Large intestine (tissue), 12 donors: ENCODE measurements around the gene KIF3C. TPM values are rescaled to one million over a fixed set of nuclear protein-coding genes. Genes with fewer than 3 reads are reported as not detected.
"Not testable (repeated sequence)": the region's sequence is repeated elsewhere in the genome, so short reads cannot be mapped to it uniquely, and the experiment has no call there.

ENCODE experiments used
- DNase-seq, 2 donors: peaks; one replicate each; pipeline versions ENCODE4 v3.0.0 to v3.0.0-alpha.2; 2013
- H3K27ac ChIP-seq: one replicate; pipeline ENCODE4 v1.5.1; 2013; ENCODE audit warnings: low read length
- H3K27me3 ChIP-seq: 2 replicates; pipeline ENCODE4 v1.6.1; 2013; ENCODE audit warnings: low read length; ENCODE audit not compliant: control insufficient read depth, insufficient read depth
- H3K36me3 ChIP-seq: 2 replicates; pipeline ENCODE4 v1.6.1; 2013; ENCODE audit warnings: low read length; ENCODE audit not compliant: control insufficient read depth, insufficient read depth
- H3K4me1 ChIP-seq: one replicate; pipeline ENCODE4 v1.6.1; 2013; ENCODE audit warnings: low read length; ENCODE audit not compliant: control insufficient read depth, insufficient read depth
- H3K4me3 ChIP-seq: one replicate; pipeline ENCODE4 v1.5.1; 2013; ENCODE audit warnings: low read length
- H3K9me3 ChIP-seq: one replicate; pipeline ENCODE4 v1.6.1; 2013; ENCODE audit warnings: mild to moderate bottlenecking, low read depth, low read length, moderate library complexity; ENCODE audit not compliant: control insufficient read depth
- WGBS: methylation state at CpG from one replicate; pipeline ENCODE4 v1.1.5; 2013; ENCODE audit warnings: low lambda C conversion rate; ENCODE audit not compliant: insufficient coverage; 5-methylcytosine and 5-hydroxymethylcytosine counted together
- long read RNA-seq, 11 donors: transcript quantifications; one replicate each; lab custom pipeline, GENCODE V29; 2026
- polyA plus RNA-seq: library from polyadenylated mRNA; unstranded; fragments of 120-200 nt; gene quantifications from one replicate; pipeline ENCODE4 v1.2.1, GENCODE V29; 2013

Gene KIF3C
- 9.7 TPM for polyA plus RNA-seq
- long read RNA-seq, donor 1, full-length matches to known transcripts, result 3 of 194 reads
- long read RNA-seq, donor 1, partial matches to known transcripts, result 140 of 194 reads
- long read RNA-seq, donor 1, other reads (novel, unspliced or antisense), result 51 of 194 reads
- long read RNA-seq, donor 2, partial matches to known transcripts, result 0 of 1 reads
- long read RNA-seq, donor 2, other reads (novel, unspliced or antisense), result 0 of 1 reads
- long read RNA-seq, donor 3, result 0 reads
- long read RNA-seq, donor 4, result 0 reads
- long read RNA-seq, donor 5, full-length matches to known transcripts, result 1 of 1 reads
- long read RNA-seq, donor 5, partial matches to known transcripts, result 0 of 1 reads
- long read RNA-seq, donor 5, other reads (novel, unspliced or antisense), result 0 of 1 reads
- long read RNA-seq, donor 6, full-length matches to known transcripts, result 2 of 2 reads
- long read RNA-seq, donor 6, partial matches to known transcripts, result 0 of 2 reads
- long read RNA-seq, donor 6, other reads (novel, unspliced or antisense), result 0 of 2 reads
- long read RNA-seq, donor 7, result 0 reads
- long read RNA-seq, donor 8, full-length matches to known transcripts, result 1 of 1 reads
- long read RNA-seq, donor 8, partial matches to known transcripts, result 0 of 1 reads
- long read RNA-seq, donor 8, other reads (novel, unspliced or antisense), result 0 of 1 reads
- long read RNA-seq, donor 9, full-length matches to known transcripts, result 2 of 2 reads
- long read RNA-seq, donor 9, partial matches to known transcripts, result 0 of 2 reads
- long read RNA-seq, donor 9, other reads (novel, unspliced or antisense), result 0 of 2 reads
- long read RNA-seq, donor 10, full-length matches to known transcripts, result 1 of 1 reads
- long read RNA-seq, donor 10, partial matches to known transcripts, result 0 of 1 reads
- long read RNA-seq, donor 10, other reads (novel, unspliced or antisense), result 0 of 1 reads
- long read RNA-seq, donor 11, full-length matches to known transcripts, result 2 of 2 reads
- long read RNA-seq, donor 11, partial matches to known transcripts, result 0 of 2 reads
- long read RNA-seq, donor 11, other reads (novel, unspliced or antisense), result 0 of 2 reads

DNA sequence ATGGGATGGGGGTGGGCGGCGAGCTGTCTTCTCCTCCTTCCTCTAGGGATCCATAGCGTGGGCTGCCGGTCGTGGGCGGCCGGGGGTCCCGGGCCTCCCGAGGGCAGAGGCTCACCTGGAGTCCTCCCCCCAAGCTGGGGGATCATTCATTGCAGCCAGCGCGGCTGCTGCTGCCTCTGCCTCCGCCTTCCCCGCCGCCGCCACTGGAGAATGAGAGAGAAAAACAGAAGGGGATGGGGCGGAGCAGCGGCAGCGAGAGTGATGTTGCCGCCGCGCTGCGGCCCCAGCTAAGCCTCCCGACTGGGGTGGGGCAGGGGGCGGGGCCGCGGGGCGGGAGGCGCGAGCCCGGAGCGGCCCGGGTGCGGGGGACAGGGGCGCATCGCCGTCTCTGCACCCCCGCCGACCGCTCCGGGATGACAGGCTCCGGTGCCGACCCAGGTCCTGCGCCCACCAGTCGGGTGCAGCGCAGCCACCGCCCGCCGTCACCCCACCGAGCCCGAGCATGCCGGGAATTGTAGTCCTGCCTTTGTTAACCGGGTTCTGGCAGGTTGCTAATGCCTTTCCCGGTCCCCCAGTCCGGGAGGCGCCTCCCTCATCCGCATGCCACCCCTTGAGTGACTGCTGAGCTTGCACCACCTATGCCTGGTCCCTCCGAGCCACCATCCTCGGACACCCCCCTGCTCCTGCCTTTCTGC, at the start of gene KIF3C:
TSS of gene KIF3C (minus strand) at position 225 of the 695 bp plus-strand sequence. CDS start 580 bp downstream, outside the sequence.
- H3K9me3 ChIP-seq, result no peaks in the 10 kb centered on the region
- H3K4me1 ChIP-seq, result peaks cover 8% of the 10 kb centered on the region
- peak within 1 kb of the TSS; percentile 39 for H3K27ac ChIP-seq
- peak in 1 of 2 donors; percentile 61 for DNase-seq
- H3K36me3 ChIP-seq, result no peaks in the 10 kb centered on the region
- no CpG with 5 or more reads among the region's 58 CpGs for WGBS
- peaks cover 2% of the 10 kb centered on the region for H3K27me3 ChIP-seq
- H3K4me3 ChIP-seq, result peak within 1 kb of the TSS; percentile 69

DNA sequence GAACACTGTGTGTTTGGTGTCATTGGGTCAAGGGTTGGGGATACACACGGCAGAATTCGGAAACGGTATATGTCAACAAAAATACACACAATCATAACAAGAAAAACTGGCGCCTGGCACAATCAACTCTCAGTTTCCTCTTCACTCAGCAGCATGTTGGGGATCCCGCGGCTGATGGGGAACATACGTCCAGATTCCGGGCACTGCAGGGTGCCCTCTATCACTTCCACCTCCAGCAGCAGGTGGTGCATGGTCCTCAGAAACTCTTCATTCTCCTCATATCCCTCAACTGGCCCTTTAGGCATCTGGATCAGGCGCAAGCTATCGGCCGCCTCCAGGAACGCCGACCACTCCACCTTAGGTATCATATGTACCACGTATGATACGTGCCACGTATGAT, 45.8 kb upstream of the KIF3C start:
- not testable (repeated sequence) for DNase-seq, H3K4me1 ChIP-seq, H3K36me3 ChIP-seq, H3K27ac ChIP-seq, H3K27me3 ChIP-seq, H3K9me3 ChIP-seq, H3K4me3 ChIP-seq
- 100% methylated on average over 2 of the region's 16 CpGs for WGBS

DNA sequence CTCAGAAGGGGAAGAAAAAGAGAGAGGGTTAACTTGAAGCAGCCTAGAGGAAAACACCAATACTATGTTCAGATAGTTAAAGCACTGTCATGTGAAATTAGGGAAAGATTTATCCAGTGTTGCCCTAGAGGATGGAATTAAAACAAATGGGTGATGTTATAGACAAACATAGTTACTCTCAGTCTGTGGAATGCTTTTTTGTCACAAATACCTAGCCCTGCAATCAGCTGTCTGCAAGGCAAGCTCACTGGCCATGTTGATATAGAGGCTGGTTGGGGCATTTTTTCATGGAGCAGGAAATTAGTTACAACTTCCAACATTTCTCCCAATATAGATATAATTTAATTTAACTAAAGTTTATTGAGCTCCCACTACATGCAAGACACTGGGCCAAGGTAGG, 43.2 kb upstream of the KIF3C start:
- Histone ChIP-seq H3K36me3 (no peaks in the 10 kb centered on the region), H3K27ac (no peak overlapping the region), H3K4me1 (peaks cover 7% of the 10 kb centered on the region), H3K27me3 (no peaks in the 10 kb centered on the region), H3K4me3 (no peak overlapping the region), H3K9me3 (no peaks in the 10 kb centered on the region)
- no peak for DNase-seq

DNA sequence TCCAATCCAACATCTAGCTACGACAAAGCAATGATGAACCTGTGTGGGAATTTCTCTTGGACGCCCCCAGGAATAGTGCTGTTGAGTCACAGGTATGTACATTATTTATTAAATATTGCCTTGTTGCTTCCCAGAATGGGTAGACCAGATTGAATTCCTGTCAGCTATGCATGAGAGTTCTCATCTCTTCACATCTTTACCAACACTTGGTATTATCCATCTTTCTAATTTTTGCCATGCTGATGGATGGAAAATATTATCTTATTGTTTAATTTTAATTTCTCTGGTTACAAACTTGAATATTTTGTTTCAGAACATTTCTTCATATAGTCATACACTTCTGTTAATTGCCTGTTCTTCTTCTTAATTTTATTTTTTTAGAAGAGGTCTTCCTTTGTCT, 42.0 kb upstream of the KIF3C start:
- no peak for DNase-seq
- H3K27me3 ChIP-seq, result no peaks in the 10 kb centered on the region
- H3K27ac ChIP-seq, result no peak overlapping the region
- peaks cover 17% of the 10 kb centered on the region for H3K4me1 ChIP-seq
- H3K9me3 ChIP-seq, result no peaks in the 10 kb centered on the region
- no peaks in the 10 kb centered on the region for H3K36me3 ChIP-seq
- no CpG with 5 or more reads among the region's 2 CpGs for WGBS
- no peak overlapping the region for H3K4me3 ChIP-seq

DNA sequence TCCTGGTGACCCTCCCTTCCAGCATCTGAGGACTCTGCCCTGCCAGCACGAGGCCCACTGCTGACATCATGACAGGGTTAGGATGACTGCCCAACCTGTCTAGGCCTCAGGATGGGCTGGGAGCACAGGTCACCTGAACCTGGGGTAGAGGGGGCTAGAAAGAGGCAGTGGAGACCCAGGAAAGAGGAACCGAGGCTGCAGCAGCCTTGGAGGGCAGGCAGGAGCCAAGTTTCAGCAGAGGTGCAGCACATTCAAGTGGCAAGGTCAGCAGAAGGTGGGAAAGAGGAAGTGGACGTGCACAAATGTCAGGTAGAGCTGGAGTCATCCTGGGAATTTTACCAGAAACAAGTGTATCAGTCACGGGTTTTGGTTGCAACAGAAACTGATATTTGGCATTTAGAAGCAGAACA, 37.9 kb upstream of the KIF3C start:
- Histone ChIP-seq H3K4me3 (no peak overlapping the region), H3K9me3 (no peaks in the 10 kb centered on the region), H3K4me1 (peaks cover 30% of the 10 kb centered on the region), H3K36me3 (no peaks in the 10 kb centered on the region), H3K27ac (peak overlapping the region; percentile 69), H3K27me3 (no peaks in the 10 kb centered on the region)
- 83% methylated on average over 1 of the region's 4 CpGs for WGBS
- DNase-seq, result peak; percentile 71 to 85

DNA sequence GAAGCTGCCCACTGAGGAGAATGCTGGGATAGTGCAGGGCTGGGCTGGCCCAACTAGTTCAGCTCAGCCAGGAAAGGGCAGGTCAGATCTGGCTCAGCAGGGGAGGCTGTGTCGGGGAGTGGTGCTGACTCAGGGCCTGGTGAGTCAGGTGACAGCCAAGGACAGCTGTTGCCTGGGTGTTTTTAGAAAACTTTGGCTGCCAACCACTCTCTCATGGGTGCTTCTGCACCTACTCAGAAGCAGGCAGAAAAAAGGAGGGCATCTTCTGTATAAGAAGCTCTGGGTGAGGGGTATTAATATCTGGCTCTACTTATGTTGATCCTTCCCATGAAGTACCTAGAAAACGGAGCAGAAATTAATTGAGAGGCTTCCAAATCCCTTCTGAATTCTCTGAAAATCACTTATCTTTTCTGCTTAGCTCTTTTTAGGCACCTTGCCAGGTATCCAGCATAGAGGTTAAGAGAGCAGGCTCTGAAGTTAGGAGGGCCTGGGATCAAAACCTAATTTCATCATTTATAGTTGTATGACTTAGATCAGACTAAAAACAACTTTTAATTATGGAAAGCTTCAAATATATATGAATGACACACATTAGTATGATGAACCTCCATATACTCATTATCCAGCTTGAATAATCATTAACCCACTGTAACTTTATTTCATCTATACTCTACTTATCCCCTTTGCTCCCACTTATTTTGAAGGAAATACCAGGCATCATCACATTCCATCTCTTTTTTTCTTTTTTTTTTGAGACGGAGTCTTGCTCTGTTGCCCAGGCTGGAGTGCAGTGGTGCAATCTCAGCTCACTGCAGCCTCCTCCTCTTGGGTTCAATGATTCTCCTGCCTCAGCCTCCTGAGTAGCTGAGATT, 36.1 kb upstream of the KIF3C start:
- peak; percentile 82 to 89 for DNase-seq
- no peak overlapping the region for H3K4me3 ChIP-seq
- peak overlapping the region; percentile 96 for H3K27ac ChIP-seq
- no peaks in the 10 kb centered on the region for H3K27me3 ChIP-seq
- no peaks in the 10 kb centered on the region for H3K36me3 ChIP-seq
- WGBS, result no CpG with 5 or more reads among the region's 3 CpGs
- no peaks in the 10 kb centered on the region for H3K9me3 ChIP-seq
- peaks cover 30% of the 10 kb centered on the region for H3K4me1 ChIP-seq

DNA sequence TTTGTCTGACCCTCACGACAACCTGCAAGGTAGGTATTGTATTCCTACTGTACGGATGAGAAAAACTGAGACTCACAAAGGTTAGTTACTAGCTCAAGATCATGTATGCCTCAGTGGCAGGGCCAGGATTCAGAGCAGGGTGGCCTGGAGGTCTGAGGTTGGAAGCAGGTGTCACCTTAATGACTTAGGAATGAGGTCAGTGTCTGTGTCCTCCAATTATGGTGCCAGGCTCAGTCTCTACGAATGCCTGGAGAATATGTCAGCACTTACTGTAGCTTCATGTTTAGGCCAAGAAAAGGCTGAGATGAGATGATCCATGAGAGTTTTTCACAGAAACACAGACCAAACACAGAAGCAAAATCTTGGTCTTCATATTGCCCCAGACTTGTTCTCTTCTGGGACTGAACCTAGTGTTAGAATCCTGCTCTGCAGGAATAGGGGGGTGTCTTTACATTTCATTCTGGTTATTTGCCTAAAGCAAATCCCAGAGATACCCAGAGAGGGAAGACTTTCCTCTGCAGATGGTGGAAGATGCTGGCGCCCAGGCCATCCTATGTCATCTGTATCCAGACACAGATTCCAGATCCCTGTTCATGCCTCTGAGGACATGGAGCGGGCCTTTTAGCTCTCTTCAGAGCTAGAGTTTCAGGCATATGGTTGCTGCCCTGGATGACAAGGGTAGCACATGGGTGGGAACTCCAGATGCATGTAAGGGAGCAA, 35.3 kb upstream of the KIF3C start:
- 100% methylated on average over 2 of the region's 5 CpGs for WGBS
- H3K4me1 ChIP-seq, result peaks cover 35% of the 10 kb centered on the region
- H3K9me3 ChIP-seq, result no peaks in the 10 kb centered on the region
- DNase-seq, result no peak
- no peak overlapping the region for H3K4me3 ChIP-seq
- peak overlapping the region; percentile 96 for H3K27ac ChIP-seq
- H3K27me3 ChIP-seq, result no peaks in the 10 kb centered on the region
- no peaks in the 10 kb centered on the region for H3K36me3 ChIP-seq

DNA sequence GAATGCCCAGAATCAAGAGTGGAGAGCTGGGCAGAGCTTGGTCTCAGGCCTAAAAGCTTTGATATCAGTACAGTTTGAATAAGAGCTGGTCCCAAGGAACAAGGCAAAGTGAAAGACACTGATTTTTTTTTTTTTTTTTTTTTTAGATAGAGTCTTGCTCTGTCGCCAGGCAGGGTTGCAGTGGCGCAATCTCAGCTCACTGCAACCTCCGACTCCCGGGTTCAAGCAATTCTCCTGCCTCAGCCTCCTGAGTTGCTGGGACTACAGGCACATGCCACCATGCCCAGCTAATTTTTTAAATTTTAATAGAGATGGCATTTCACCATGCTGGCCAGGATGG, 34.4 kb upstream of the KIF3C start:
- H3K4me3 ChIP-seq, H3K27me3 ChIP-seq, H3K27ac ChIP-seq, H3K36me3 ChIP-seq, H3K9me3 ChIP-seq, DNase-seq: not testable (repeated sequence)
- WGBS, result no CpG with 5 or more reads among the region's 4 CpGs
- H3K4me1 ChIP-seq, result peaks cover 43% of the 10 kb centered on the region

DNA sequence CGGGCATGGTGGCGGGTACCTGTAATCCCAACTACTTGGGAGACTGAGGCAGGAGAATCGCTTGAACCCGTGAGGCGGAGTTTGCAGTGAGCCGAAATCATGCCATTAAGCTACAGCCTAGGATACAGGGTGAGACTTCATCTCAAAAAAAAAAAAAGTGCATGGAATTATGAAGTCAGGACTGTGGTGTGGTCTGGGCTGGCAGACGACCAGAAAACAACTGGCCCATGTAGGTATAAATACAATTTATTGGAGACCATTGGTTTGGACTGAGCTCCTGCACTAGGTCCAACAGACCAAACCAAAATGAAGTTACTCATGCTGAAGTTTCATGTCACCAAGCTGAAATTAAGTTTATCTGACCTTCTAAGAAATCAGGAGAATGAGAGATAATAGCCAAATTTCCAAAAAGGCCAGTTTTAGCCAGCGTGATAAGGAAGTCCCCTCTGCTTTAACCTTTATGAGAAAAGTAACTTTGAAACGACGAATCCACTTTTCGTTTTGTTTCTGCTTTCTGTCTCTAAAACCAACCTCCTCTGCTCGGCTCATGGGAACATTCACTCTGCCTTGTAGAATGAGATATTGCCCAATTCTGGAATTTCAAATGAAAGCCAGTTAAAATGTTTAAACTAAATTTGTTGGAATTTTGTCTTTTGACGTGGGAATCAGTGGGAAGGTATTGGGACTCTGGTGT, 33.9 kb upstream of the KIF3C start:
- DNase-seq, result no peak
- Histone ChIP-seq H3K4me1 (peaks cover 48% of the 10 kb centered on the region), H3K4me3 (no peak overlapping the region), H3K9me3 (no peaks in the 10 kb centered on the region), H3K36me3 (no peaks in the 10 kb centered on the region), H3K27me3 (no peaks in the 10 kb centered on the region), H3K27ac (no peak overlapping the region)
- WGBS, result 80% methylated on average over 4 of the region's 13 CpGs
